GM20431 (cell line): ENCODE results near the gene FOXP4.

Source experiments
- in situ Hi-C: fragments of 300-500 bp; cut with MseI, MboI; formaldehyde crosslinking; loops from one replicate; pipeline ENCODE4 v1.15.0; 2020; ENCODE audit warnings: low sequenced_read_pairs; ENCODE audit not compliant: unreplicated experiment

FOXP4 gene

DNA sequence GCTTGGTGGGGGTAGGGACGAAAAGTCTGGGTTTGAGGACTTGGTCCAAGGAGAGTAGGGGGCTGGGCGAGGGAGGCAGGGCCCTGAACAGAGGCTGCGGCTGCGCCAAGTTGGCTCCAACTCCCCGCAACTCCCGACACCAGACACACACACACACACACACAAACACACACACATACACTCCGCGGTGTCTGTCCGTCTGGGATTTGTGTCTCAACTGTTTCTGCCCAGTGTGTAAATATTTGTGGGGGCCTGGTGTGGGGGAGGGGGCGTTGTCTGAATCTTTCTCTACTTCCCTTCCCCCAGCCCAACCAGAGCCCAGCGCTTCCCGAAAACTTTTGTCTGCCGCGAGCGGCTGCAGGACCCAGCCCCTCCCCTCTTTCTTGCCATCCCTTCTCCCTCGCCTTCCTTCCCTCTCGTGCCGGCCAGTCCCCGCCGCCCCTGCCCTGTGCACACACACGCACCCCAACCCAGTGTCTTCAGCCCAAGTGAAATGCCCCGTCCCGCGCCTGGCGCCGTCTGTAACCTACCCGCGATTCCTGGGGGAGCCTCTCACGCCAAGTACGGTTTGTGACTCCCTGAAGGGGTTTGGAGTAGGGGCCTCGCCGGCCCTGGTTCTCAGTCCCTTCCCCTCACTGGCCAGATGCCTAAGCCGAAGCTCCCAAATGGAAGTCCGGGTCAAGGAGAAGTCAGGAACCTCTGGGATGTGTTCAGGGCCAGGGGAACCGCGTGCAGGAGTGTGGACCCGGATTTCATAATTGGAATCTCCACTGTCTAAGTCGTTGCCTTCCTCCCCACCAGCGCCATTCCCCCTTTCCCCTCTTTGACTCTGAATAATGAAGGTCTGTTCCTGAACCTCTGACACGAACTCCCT lies 93.0 kb downstream of the FOXP4 start:
- in situ Hi-C loops = no loop called here

DNA sequence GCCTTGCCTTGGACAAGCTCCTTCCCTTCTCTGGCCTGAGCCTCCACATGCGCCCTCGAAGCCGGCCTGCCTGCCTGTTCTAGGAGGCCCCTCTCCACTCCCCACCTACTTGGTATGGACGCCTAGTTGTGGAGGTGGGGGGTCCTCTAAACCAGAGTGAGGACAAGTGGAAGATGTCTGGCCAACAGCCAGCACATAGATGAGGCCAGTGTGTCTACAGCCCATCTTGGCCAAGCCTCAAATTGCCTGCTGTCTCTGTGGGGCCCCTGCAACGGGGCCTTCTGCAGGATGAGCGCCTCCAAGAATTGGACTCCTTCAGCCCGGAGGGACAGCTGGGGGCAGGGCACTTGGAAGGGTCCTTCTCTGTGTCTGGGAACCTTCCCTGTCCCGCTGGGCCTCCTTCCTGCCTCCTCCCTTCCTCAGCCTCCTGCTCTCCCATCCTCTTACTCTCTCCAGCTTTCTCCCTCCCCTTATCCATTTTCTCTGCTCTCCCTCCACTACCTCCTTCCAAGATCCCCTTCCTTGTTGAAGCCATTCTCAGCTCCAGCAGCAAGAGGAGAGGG lies 93.7 kb downstream of the FOXP4 start:
- in situ Hi-C loops = no loop called here

DNA sequence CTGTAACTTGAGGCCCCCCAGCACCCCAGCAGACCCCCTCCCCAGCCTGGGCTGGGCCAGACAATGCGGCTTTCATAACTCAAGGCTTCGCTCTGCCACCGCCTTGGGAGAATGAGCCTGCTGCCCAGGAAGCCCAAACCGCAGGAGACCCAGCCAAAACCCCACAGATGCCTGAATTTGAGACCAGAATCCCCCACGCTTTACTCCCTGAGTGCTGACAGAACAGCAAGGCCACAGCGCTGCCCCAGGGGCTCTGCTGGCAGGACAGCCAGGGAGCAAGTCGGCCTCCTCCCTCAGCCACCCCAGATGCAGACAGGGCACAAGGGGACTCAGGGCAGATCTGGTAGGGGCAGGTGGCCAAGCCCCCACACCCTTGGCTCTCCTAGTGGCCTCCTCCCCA lies 94.2 kb downstream of the FOXP4 start:
- in situ Hi-C loops = no loop called here

DNA sequence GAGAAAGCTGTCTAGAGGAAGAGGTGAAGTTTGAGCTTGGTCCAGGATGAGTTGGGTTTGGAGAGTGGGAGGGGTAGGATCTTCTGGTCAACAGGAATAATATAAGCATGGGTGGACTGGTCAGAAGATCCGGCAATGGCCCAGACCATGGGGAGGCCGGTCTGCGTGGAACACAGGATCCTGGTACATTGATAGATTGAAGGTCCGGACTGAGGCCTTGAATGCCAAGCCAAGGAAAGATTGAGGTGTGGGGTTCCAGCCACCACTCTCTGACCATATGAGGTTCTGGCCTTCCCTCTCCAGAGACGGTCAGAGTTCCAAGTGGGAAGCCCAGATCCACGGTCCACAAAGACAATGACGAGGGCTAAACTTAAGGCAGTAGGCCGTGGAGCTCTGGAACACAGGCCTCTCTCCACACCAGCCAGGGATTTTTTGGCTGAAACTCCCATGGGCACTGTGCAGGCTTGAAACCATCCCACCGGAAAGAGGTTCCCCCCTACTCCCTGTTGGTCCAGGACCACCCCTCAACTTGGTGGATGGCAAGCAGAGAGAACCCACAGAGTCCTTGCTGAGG lies 95.3 kb downstream of the FOXP4 start:
- in situ Hi-C loops = no loop called here

DNA sequence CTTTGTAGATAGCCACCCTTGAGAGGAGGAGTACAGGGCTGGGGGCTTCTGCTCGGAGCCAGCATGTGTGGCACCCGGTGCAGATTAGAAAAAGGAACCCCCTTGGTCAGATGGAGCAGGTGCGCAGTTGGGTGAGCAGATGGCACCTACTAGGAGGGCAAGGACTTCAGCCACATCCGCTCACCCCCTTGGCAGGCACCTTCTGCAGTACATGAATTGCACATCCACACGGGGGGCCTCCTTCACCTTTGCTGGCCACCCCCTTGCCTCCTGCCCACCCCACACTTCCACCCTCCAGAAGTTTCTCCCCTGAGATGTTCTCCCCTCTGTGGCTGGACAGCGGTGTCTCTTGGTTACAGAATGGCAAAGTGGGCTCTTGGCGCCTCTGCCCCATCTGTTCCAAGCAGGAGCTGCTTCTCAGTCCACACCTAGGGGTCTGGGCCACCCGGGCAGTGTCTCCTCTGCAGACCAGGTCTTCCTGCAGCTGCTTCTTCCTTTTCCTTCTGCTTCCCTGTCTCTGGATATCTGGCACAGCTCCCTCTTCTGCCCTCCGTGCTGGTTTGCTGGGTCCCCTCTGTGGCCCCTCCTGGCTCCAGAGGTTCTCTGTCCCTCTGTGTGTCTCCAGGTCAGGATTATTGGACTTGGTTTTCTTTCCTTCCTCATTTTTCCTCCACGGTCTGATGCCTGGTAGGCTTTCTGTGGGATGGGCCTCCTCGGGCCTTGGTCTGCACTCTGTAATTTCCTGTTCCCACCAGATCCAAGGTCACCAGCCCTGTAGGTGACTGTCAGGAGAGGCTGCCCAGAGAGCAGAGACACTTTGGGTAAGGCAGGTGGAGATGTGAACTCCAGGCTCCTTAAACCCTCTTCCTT lies 96.1 kb downstream of the FOXP4 start:
- in situ Hi-C loops = no loop called here

DNA sequence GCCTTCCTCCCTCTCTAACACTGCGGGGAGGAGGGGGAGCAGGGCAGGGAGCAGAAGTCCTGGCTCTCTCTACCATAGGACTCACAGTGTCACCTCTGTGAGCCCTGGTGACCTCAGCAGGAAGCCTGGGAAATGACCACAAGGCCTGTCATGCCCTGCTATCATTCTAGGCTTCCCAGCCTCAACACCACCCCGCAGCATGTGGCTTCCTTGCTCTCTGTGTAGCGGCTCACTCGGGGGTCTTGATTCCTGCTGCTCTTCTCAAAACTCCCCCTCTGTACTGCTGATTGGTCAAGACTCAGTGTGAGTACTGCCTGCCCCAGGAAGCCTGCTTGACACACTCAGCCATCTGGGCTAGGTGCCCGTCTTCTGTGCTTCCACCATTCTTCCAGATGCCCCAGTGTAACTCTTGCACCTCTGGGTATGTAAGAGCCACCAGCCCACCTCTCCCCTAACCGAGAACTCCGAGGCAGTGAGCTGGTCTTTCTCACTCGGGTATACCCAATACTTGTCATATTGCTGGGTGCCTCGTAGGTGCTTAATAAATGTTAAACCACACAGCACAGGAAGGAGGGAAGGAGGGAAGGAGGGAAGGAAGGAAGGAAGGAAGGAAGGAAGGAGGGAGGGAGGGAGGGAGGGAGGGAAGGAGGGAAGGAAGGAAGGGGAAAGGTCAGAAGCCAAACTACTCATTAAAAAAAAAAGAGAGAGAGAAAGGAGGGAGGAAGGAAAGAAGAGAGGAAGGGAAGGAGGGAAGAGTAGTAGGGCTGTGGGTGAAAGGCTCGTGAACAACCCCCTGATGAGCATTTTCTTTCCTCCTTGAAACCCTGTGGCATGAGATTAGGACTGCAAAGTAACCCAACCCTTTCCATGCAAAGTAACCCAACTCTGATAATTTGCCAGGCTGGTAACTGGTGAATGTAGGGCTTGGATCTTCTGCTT lies 97.0 kb downstream of the FOXP4 start:
- in situ Hi-C loops = no loop called here

DNA sequence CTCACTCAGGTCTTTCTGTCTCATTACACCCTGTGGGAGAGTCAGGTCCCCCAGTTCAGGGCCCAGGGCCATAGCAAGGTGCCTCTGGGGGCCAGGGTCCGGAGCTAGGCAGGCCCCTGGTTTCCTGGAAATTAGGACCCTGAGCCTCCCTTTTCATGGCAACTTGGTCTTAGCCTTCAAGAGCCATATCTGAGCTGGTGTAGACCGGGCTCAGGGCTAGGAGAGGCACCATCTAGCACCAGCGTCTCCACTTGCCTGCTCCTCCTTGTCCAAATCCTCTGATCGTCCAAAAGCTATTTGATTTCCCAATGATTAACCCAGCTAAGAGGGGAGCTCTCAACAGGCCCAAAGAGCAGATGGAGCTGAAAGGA lies 97.7 kb downstream of the FOXP4 start:
- in situ Hi-C loops = no loop called here

DNA sequence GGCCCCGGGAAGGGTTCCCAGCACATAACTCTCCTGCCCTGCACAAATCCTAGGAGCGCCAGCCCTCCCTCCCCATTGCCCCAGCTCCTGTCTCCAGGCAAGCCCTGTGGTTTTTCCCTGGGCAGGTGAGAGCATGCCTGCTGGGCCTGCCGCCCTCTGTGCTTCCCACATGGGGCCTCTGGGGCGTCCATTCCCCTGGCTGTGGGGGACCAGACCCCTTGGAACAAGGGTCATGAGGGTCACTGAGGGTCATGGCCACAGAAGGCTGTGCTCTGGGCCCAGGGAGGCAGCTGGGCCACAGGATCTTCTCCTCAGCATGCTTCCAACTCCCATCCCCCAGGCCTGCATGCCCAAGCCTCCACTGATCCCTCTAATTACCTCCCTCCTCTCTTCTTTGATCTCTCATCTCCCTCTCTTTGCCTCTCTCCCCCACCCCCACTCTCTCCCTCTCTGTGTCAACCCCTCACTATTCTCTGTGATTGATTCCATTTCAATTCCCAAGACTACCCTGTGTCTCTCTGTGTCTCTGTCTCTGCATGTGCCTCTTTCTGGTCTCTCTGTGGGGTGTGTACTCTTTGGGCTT lies 98.2 kb downstream of the FOXP4 start:
- in situ Hi-C loops = no loop called here

DNA sequence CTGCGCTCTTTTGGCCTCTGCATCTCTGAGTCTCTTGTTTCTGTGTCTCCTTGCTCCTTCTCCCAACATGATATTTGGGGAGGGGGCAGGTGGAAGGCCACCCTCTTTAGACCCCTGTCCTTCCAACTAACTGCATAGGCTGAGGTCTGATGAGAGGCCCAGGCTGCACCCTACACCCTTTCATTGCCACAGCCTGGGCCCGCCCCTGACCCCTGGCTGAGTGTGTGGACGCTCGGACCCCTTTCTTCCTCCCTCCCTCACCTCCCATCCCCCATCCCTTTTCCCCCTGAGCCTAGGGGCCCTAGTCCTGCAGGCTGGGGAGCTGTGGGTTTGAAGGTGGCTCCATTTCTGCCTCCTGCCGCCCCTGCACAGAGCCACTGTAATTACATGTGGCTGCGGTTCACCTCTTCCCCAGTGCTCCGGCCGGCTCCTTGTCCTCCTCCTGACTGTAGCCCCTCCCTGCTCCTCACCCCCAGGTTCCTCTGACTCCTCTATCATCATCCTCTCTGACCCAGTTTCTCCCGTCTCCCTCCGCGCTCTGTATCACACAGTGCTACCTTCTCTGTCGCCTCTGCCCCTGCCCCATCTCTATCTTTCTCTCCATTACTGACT lies 98.9 kb downstream of the FOXP4 start:
- in situ Hi-C loops = no loop called here

DNA sequence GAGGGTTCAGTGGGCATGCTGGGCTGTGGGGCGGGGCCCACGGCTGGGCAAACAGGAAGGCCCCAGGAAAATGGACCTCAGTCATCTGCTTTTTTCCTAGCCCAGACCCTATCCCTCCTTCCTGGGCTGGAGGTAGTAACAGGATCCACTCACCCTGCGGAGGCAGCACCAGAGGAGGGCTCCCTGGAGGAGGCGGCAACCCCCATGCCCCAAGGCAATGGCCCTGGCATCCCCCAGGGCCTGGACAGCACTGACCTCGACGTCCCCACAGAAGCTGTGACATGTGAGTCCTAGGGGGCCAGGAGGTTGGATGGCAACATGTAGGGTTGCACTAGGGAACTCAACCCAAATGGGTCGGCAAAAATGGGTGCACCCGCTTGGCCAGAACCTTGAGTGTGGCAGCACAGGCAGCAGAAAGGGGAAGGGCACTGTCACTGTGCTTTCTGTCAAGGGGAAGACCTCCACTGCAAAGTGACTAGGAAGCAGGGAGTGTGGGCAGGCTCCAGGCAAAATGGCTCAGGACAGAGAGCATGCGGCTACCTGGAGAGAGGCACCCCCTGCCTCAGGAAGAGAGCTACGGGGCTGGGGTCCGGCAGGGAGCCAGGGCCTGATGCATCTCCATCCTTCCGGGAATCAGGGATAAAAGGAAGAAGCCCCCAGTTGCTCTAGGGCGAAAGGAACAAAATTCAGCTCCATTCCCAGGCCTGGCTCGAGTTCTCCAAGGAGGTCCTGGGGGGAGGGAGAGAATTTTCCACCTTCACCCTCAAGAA lies 100.0 kb downstream of the FOXP4 start:
- in situ Hi-C loops = no loop called here

DNA sequence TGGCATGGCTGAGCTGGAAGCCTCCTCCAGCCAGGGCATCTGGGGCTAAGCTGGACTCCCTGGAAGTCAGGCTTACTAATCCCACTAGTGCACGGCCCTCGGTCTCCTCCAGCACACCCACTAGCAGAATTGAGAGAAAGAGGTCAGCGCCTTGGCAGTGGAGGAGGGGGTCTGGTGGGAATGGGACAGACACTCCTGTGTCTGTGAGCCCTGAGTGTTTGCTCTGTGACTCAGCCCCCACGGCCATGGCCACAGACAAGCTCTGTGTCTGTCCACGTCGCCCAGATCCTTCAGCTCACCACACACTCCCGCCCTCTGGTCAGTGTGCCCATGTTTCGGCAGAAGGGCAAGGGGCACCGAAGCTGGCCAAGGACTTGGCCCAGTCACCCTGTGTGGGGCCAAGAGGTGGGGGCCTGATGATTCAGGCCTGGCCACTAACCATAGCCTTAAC lies 100.9 kb downstream of the FOXP4 start:
- in situ Hi-C loops = no loop called here

DNA sequence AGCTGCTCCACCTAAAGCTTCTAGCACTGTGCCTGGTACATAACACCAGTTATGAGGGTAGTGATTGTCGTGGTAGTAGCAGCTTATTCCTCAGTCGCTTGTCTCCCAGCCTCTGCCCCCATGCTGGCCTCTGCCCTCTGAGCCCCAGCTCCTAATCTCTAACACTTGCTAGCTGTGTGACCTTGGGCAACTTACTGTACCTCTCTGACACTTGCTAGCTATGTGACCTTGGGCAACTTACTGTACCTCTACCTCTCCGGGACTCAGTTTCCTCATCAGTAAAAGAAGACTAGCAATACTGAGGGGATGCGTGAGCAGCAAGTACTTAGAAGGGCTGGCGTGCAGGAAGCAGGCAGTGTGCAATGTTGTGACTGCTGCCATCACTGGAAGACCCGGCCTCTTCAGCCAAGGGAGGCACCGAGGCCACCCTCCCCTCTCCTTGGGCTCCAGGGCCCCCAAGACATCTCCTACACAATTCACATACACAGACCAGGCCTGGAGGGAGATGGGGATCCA lies 101.9 kb downstream of the FOXP4 start:
- in situ Hi-C loops = no loop called here

DNA sequence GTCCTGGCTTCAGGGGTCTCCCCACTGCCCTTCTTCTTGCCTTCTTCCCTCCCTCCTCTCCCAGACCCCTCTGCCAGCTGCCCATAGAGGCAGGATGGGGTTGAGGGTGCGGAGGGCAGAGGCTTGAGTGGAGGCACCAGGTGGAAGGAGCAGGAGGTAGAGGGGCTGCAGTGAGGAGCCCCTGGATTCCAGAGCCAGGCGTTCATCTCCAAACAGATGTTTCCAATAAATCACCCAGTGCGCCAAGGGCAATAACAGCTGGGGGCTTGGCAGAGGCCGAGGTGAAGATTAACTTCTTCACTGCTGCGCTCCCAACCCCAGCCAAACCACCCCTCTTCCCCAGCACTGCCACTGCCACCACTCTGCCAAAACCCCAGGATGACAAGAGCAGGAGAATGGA lies 102.7 kb downstream of the FOXP4 start:
- in situ Hi-C loops = no loop called here

DNA sequence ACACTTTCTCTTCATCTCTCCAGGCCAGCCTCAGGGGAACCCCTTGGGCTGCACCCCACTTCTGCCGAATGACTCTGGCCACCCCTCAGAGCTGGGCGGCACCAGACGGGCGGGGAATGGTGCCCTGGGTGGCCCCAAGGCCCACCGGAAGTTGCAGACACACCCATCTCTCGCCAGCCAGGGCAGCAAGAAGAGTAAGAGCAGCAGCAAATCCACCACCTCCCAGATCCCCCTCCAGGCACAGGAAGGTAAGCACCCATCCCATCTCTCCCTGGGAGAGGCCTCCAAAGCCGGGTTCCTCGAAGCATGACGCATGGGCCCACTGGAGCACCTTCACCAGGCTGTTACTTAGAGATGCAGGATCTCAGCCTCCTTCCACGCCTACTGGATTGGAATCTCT lies 103.4 kb downstream of the FOXP4 start:
- in situ Hi-C loops = no loop called here

DNA sequence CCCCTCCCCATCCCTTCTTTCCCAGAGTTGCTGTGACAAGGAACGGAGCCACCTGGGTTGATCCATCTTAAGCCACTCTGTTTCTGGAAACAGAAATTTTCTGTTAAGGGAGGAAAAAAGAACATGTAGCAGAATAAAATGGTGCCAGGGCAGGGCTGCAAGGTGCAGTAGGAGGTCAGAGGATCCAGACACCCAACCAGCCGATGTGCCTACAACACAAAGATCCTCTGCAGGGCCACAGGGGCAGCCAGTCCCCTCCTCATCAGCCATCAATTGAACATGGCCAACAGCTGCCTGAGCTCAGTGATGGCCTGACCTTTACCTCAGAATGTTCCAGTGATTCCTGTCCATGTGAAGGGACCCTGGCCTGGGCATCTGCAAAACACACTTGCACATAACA lies 103.9 kb downstream of the FOXP4 start:
- in situ Hi-C loops = no loop called here

DNA sequence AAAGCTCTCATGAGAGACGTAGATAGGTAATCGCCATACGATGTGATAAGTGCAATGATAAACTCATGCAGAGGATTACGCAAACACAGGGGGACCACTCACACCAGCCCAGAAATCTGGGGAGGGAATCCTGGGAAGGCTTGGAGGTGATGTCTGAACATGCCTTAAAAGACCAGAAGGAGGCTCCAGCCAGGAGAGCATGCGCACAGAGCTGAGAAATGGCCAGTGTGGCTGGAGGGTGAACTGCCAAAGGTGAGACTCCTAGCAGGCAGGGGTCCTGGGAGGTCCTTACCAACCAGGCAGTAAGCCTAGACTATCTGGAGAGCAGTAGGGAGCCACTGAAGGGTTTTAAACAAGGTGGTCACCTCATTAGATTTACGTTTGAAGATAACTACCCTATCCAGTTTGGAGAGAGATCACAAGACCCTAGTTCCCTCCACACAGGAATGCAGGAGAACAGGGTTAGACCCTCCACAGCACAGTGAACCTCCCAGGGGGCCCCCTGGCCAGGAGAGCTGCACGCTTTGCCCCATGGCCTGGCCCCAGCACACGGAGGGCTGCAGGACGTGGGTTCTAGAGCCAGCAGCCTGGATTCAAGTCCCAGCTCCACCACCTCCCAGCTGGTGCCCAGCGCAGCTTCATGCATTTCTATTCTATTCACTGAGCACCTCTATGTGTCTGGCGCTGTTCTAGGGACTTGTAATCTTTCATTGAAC lies 105.2 kb downstream of the FOXP4 start:
- in situ Hi-C loops = no loop called here
